K562 (cell line): Measurements from ENCODE around the gene SERPING1. TPM values are rescaled to one million over a fixed set of nuclear protein-coding genes. Genes with fewer than 3 reads are reported as not detected.

Experiments
- ATAC-seq: fragments of 200-7000 bp; cut with Tn5 transposase; 3 replicates; pipeline ENCODE4 v1.9.1; 2020; ENCODE audit warnings: moderate library complexity
- BruUV-seq: library from RNA; stranded (reverse); fragments of 400-500 nt; replicated peaks from 2 replicates; lab custom pipeline; 2021; lab: Mats Ljungman, UMichigan
- CTCF ChIA-PET: fragments of 300-600 bp; formaldehyde crosslinking; extraction: SDS; loops from one replicate; lab custom pipeline; 2021; ENCODE audit warnings: low intra/inter-chr PET ratio; lab: Yijun Ruan, JAX
- POLR2A ChIA-PET: fragments of 300-600, 350-650 bp; sonication (Branson Sonifier 250); formaldehyde crosslinking; extraction: SDS; loops from one replicate; lab custom pipeline; 2021; ENCODE audit warnings: antibody characterized with exemption, inconsistent platforms; lab: Yijun Ruan, JAX
- DNase-seq, 4 experiments: peaks; one replicate each; pipeline versions ENCODE4 v3.0.0 to v3.0.0-alpha.2; 2011 to 2018; ENCODE audit warnings: low spot score in 3 of 4, mixed read lengths in 3 of 4; ENCODE audit errors: extremely low read depth in 1 of 4
- FAIRE-seq: peaks from 2 replicates; lab custom pipeline; 2011; peaks lifted over from hg19 to GRCh38; lab: Jason Lieb, UNC
- H2AFZ ChIP-seq: 2 replicates; pipeline ENCODE4 v1.6.0; 2011; ENCODE audit warnings: low read depth, low read length, control low read depth, inconsistent platforms
- H3K27ac ChIP-seq: fragments of 200-600 bp; 3 replicates; pipeline ENCODE4 v1.8.0; 2011; ENCODE audit warnings: low read depth, mild to moderate bottlenecking, control low read depth, inconsistent platforms, low read length, moderate library complexity, mixed read lengths; ENCODE audit errors: extremely low read depth
- H3K27me3 ChIP-seq, 2 experiments: fragments of 300-600 bp in 1 of 2; 2 replicates in 1 of 2; 3 replicates in 1 of 2; pipeline versions ENCODE4 v1.6.0 to v1.8.0; 2011; ENCODE audit warnings: inconsistent platforms in 2 of 2, low read length in 2 of 2, mild to moderate bottlenecking in 1 of 2, mixed read lengths in 1 of 2, moderate library complexity in 1 of 2; ENCODE audit not compliant: control insufficient read depth in 2 of 2, insufficient read depth in 2 of 2
- H3K36me3 ChIP-seq: fragments of 300-600 bp; 3 replicates; pipeline ENCODE4 v1.8.0; 2011; ENCODE audit warnings: mild to moderate bottlenecking, low read length, inconsistent platforms; ENCODE audit not compliant: control insufficient read depth, insufficient read depth
- H3K4me1 ChIP-seq, 2 experiments: fragments of 200-600 bp in 1 of 2; replicated peaks in 1 of 2; 2 replicates in 1 of 2; 3 replicates in 1 of 2; pipeline versions ENCODE4 v1.5.1 to v1.8.0; 2011; ENCODE audit warnings: inconsistent platforms in 2 of 2, low read length in 2 of 2, mild to moderate bottlenecking in 1 of 2, mixed read lengths in 1 of 2, moderate library complexity in 1 of 2; ENCODE audit not compliant: control insufficient read depth in 2 of 2, insufficient read depth in 2 of 2
- H3K4me2 ChIP-seq: 2 replicates; pipeline ENCODE4 v1.6.1; 2011; ENCODE audit warnings: low read length, control low read depth, inconsistent platforms, mixed read lengths; ENCODE audit not compliant: insufficient read depth
- H3K4me3 ChIP-seq: fragments of 200-600 bp; sonication (generic), shearing (Covaris generic); 2 replicates; pipeline ENCODE4 v1.5.1; 2016; ENCODE audit warnings: control low read depth, inconsistent platforms
- H3K79me2 ChIP-seq: fragments of 200-600 bp; 3 replicates; pipeline ENCODE4 v1.8.0; 2011; ENCODE audit warnings: low read length, inconsistent platforms; ENCODE audit not compliant: control insufficient read depth, insufficient read depth
- H3K9ac ChIP-seq, 2 experiments: 2 replicates each; pipeline versions ENCODE4 v1.6.0 to v1.6.1; 2011; ENCODE audit warnings: low read depth in 2 of 2, low read length in 2 of 2, control low read depth in 1 of 2, inconsistent platforms in 1 of 2, mild to moderate bottlenecking in 1 of 2, mixed read lengths in 1 of 2; ENCODE audit not compliant: insufficient read depth in 1 of 2
- H3K9me1 ChIP-seq: one replicate; pipeline ENCODE4 v1.6.0; 2011; ENCODE audit warnings: inconsistent platforms, mild to moderate bottlenecking, low read length, moderate library complexity; ENCODE audit not compliant: control insufficient read depth, insufficient read depth
- H3K9me3 ChIP-seq: replicated peaks from 2 replicates; pipeline ENCODE4 v1.5.1; 2011; ENCODE audit warnings: low read depth, low read length, inconsistent platforms; ENCODE audit not compliant: control insufficient read depth, insufficient read depth
- H4K20me1 ChIP-seq: replicated peaks from 2 replicates; pipeline ENCODE4 v1.6.1; 2011; ENCODE audit warnings: low read length, inconsistent platforms, mixed read lengths; ENCODE audit not compliant: control insufficient read depth, insufficient read depth
- ATF7 ChIP-seq: fragments of 450-650 bp; IDR thresholded peaks from 2 replicates; pipeline ENCODE4 v1.7.1; 2014; ENCODE audit warnings: mild to moderate bottlenecking, moderate library complexity
- BCOR ChIP-seq: fragments of 450-650 bp; IDR thresholded peaks from 2 replicates; pipeline ENCODE4 v1.6.1; 2016
- CCNT2 ChIP-seq: IDR thresholded peaks from 2 replicates; pipeline ENCODE4 v1.6.1; 2011; ENCODE audit warnings: borderline replicate concordance, low read depth, mild to moderate bottlenecking, moderate library complexity, mixed read lengths, low read length; ENCODE audit not compliant: insufficient read length; ENCODE audit errors: extremely low read depth
- CXXC5 ChIP-seq: fragments of 250-450 bp; sonication (Bioruptor Pico); IDR thresholded peaks from 2 replicates; pipeline ENCODE4 v1.8.0; 2022; ENCODE audit warnings: inconsistent platforms, mild to moderate bottlenecking, moderate library complexity
- FOSL1 ChIP-seq: fragments of 200-800 bp; sonication (Bioruptor generic); conservative IDR thresholded peaks from 2 replicates; pipeline ENCODE4 v1.6.1; 2016; ENCODE audit warnings: missing genetic modification characterization, missing compliant biosample characterization
- FOXA1 ChIP-seq: fragments of 450-650 bp; IDR thresholded peaks from 2 replicates; pipeline ENCODE4 v1.6.1; 2016; ENCODE audit warnings: mild to moderate bottlenecking, borderline replicate concordance
- FOXP1 ChIP-seq: sonication (generic); formaldehyde crosslinking; IDR thresholded peaks from 2 replicates; pipeline ENCODE4 v1.8.0; 2022; ENCODE audit warnings: mild to moderate bottlenecking, missing genetic modification reagents
- HBP1 ChIP-seq: fragments of 450-650 bp; formaldehyde crosslinking; IDR thresholded peaks from 2 replicates; pipeline ENCODE4 v1.4.0; 2022; ENCODE audit warnings: missing genetic modification characterization
- MTA2 ChIP-seq: fragments of 450-650 bp; IDR thresholded peaks from 2 replicates; pipeline ENCODE4 v1.6.1; 2016; ENCODE audit warnings: low read depth
- NCOA1 ChIP-seq: fragments of 450-650 bp; IDR thresholded peaks from 2 replicates; pipeline ENCODE4 v1.6.1; 2016; ENCODE audit warnings: low read depth
- NRF1 ChIP-seq, 2 experiments: fragments of 450-650 bp; IDR thresholded peaks in 1 of 2; conservative IDR thresholded peaks in 1 of 2; 2 replicates each; pipeline ENCODE4 v1.6.1; 2014; ENCODE audit warnings: mild to moderate bottlenecking in 2 of 2
- PTTG1 ChIP-seq: fragments of 450-650 bp; IDR thresholded peaks from 2 replicates; pipeline ENCODE4 v1.6.1; 2016; ENCODE audit warnings: low read depth, mild to moderate bottlenecking, missing genetic modification characterization, missing compliant biosample characterization
- RFX5 ChIP-seq: IDR thresholded peaks from 2 replicates; pipeline ENCODE4 v1.6.1; 2011; ENCODE audit warnings: low read depth, mild to moderate bottlenecking, improper control_type of control experiment, low read length
- SMARCA5 ChIP-seq: fragments of 450-650 bp; IDR thresholded peaks from 2 replicates; pipeline ENCODE4 v1.6.1; 2016
- SNAPC5 ChIP-seq: fragments of 250-450 bp; sonication (Bioruptor Pico); IDR thresholded peaks from 2 replicates; pipeline ENCODE4 v1.8.0; 2021; ENCODE audit warnings: moderate library complexity, mild to moderate bottlenecking, inconsistent platforms
- STAT5B ChIP-seq: fragments of 250-450 bp; sonication (Bioruptor Pico); IDR thresholded peaks from 2 replicates; pipeline ENCODE4 v1.8.0; 2021; ENCODE audit warnings: mild to moderate bottlenecking, inconsistent platforms
- XRCC4 ChIP-seq: IDR thresholded peaks from one replicate; pipeline ENCODE4 v1.6.1; 2011; ENCODE audit not compliant: insufficient read depth, insufficient read length; ENCODE audit errors: extremely low read depth
- ZNF146 ChIP-seq: IDR thresholded peaks from one replicate; pipeline ENCODE4 v1.6.1; 2018; ENCODE audit warnings: missing compliant biosample characterization; ENCODE audit not compliant: unreplicated experiment
- ZNF324 ChIP-seq: fragments of 250-450 bp; sonication (Bioruptor Pico); IDR thresholded peaks from 2 replicates; pipeline ENCODE4 v1.4.0; 2020; ENCODE audit warnings: mild to moderate bottlenecking
- WGBS: fragments of 100-300 bp; shearing (Covaris generic); methylation state at CpG from one replicate; pipeline ENCODE4 v1.1.6; 2016; ENCODE audit warnings: low coverage, mixed read lengths; ENCODE audit not compliant: insufficient coverage; ENCODE audit errors: missing lambda C conversion rate; 5-methylcytosine and 5-hydroxymethylcytosine counted together
- in situ Hi-C: fragments of 300-500 bp; cut with MboI; formaldehyde crosslinking; loops from 4 replicates; pipeline ENCODE4 v1.15.0; 2018; ENCODE audit warnings: inconsistent platforms, mixed read lengths
- intact Hi-C: fragments of 100-400 bp; cut with micrococcal nuclease; formaldehyde crosslinking; loops from 2 replicates; pipeline ENCODE4 v1.14.2; 2022
- polyA plus RNA-seq, 8 experiments: library from polyadenylated mRNA; depleted of rRNA in 4 of 8; stranded (reverse) in 5 of 8; unstranded in 3 of 8; fragments of >200 nt; fragmentation: Nextera tagmentation in 2 of 8; fragmentation: Illumina TruSeq in 1 of 8; extraction: Ambion mirVana in 2 of 8; extraction: Trizol in 1 of 8; gene quantifications; 2 replicates each; pipeline versions ENCODE4 v1.2.1 to v1.2.3, GENCODE V29; 2011 to 2014; ENCODE audit warnings: inconsistent platforms in 1 of 8, missing spikeins in 1 of 8
- total RNA-seq, 7 experiments: library from RNA; depleted of rRNA in 6 of 7; stranded (reverse); fragments of >200 nt in 6 of 7; fragmentation: Illumina TruSeq in 2 of 7; extraction: Trizol in 2 of 7; gene quantifications; 2 replicates each; pipeline versions ENCODE4 v1.2.1 to v1.2.3, GENCODE V29; 2011 to 2021; ENCODE audit warnings: low replicate concordance in 1 of 7
- TF ChIP-seq, protein P1 (sequence below): fragments of 250-450 bp; sonication (Bioruptor Pico); IDR thresholded peaks from 2 replicates; pipeline ENCODE4 v1.9.0; 2021; ENCODE audit warnings: mild to moderate bottlenecking, inconsistent platforms

The SERPING1 gene
- total and polyA plus RNA-seq, 9 of the 15 experiments (the other 6 are each of a cell fraction or from before 2014, with no cell fraction given): 0.10 to 1.00 (median 0.21) TPM; not detected in 2

GRCh38 chr11:57647960-57648800, 50.7 kb downstream of the SERPING1 start:
- Histone ChIP-seq H3K9ac (peak overlapping the region in 1 of 2 experiments; percentile 15; a peak in 2 of 4 replicates), H3K9me3 (no peaks in the 10 kb centered on the region), H4K20me1 (no peaks in the 10 kb centered on the region; the same call in 1 of the 2 replicates), H3K4me1 (peaks cover 32 to 40% of the 10 kb centered on the region in 2 experiments), H3K4me3 (no peak overlapping the region), H3K27me3 (peaks cover 0 to 15% of the 10 kb centered on the region in 2 experiments; a peak in 2 of 5 replicates), H2AFZ (no peak overlapping the region), H3K79me2 (no peaks in the 10 kb centered on the region), H3K9me1 (no peaks in the 10 kb centered on the region), H3K27ac (no peak overlapping the region; the same call in 2 of the 3 replicates), H3K4me2 (peak overlapping the region; percentile 78), H3K36me3 (no peaks in the 10 kb centered on the region)
- ATAC-seq (peak; percentile 72), DNase-seq (peak; percentile 83 to 92 (median 87)), FAIRE-seq (peak; percentile 86)
- in situ Hi-C loops (loop anchor here (10.0 kb wide), 1 partner anchor 193 kb away; no protein-coding TSS in a partner anchor), intact Hi-C loops (no loop called here)
- CTCF ChIA-PET: no interaction called here
- 1% methylated on average over 13 of the region's 13 CpGs for WGBS
- POLR2A ChIA-PET: interaction anchor here (0.6 to 1.6 kb wide), 5 partner anchors 7 to 312 kb away, joined by 3 to 5 read pairs (median 3); partner anchors contain the start of gene SSRP1
- BruUV-seq: no TSS peak
- TF ChIP-seq NCOA1 (peak; percentile 68; the same call in 1 of the 2 replicates), ZNF146 (CRISPR knock-in tag) (no peak), MTA2 (peak; percentile 96), ATF7 (peak; percentile 77), FOXP1 (no peak), STAT5B (no peak), RFX5 (no peak), CXXC5 (CRISPR knock-in tag) (peak; percentile 84), CCNT2 (peak; percentile 88), SNAPC5 (CRISPR knock-in tag) (no peak), BCOR (peak; percentile 94), HBP1 (CRISPR knock-in tag) (no peak), PTTG1 (tag) (no peak), FOSL1 (tag) (peak; percentile 35; the same call in 1 of the 2 replicates), SMARCA5 (no peak), FOXA1 (no peak), NRF1 (conservative IDR thresholded peaks at IDR 0.05 in 1 of 2, IDR thresholded peaks at IDR 0.05 in 1 of 2) (peak; percentile 46 to 63; a peak in 3 of 4 replicates), ZNF324 (CRISPR knock-in tag) (no peak), XRCC4 (no peak)
- TF ChIP-seq, protein P1, sequence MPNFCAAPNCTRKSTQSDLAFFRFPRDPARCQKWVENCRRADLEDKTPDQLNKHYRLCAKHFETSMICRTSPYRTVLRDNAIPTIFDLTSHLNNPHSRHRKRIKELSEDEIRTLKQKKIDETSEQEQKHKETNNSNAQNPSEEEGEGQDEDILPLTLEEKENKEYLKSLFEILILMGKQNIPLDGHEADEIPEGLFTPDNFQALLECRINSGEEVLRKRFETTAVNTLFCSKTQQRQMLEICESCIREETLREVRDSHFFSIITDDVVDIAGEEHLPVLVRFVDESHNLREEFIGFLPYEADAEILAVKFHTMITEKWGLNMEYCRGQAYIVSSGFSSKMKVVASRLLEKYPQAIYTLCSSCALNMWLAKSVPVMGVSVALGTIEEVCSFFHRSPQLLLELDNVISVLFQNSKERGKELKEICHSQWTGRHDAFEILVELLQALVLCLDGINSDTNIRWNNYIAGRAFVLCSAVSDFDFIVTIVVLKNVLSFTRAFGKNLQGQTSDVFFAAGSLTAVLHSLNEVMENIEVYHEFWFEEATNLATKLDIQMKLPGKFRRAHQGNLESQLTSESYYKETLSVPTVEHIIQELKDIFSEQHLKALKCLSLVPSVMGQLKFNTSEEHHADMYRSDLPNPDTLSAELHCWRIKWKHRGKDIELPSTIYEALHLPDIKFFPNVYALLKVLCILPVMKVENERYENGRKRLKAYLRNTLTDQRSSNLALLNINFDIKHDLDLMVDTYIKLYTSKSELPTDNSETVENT (CRISPR knock-in tag): peak; percentile 61; the same call in 1 of the 2 replicates
